Measurements from ENCODE around the gene SEMA3D.

The SEMA3D gene

GRCh38 chr7:85097844-85098243 is 89.0 kb downstream of the SEMA3D start:
- TF ChIP-seq CTCF (conservative IDR thresholded peaks at IDR 0.05): no peak
- H3K27ac ChIP-seq: no peak overlapping the region

GRCh38 chr7:85095806-85096205 is 91.0 kb downstream of the SEMA3D start:
- no peak overlapping the region for H3K27ac ChIP-seq
- TF ChIP-seq CTCF (conservative IDR thresholded peaks at IDR 0.05): no peak

GRCh38 chr7:85095366-85095765 is 91.5 kb downstream of the SEMA3D start:
- no peak overlapping the region for H3K27ac ChIP-seq
- TF ChIP-seq CTCF (conservative IDR thresholded peaks at IDR 0.05): no peak

GRCh38 chr7:85094046-85094725 is 92.7 kb downstream of the SEMA3D start:
- TF ChIP-seq CTCF (conservative IDR thresholded peaks at IDR 0.05): no peak
- no peak overlapping the region for H3K27ac ChIP-seq

GRCh38 chr7:85091565-85091928 is 95.3 kb downstream of the SEMA3D start:
- no peak for TF ChIP-seq CTCF (conservative IDR thresholded peaks at IDR 0.05)
- H3K27ac ChIP-seq: no peak overlapping the region

GRCh38 chr7:85090919-85091564 is 95.8 kb downstream of the SEMA3D start:
- no peak for TF ChIP-seq CTCF (conservative IDR thresholded peaks at IDR 0.05)
- H3K27ac ChIP-seq: no peak overlapping the region

- no peak overlapping the region for H3K27ac ChIP-seq
These were observed 96.7 kb downstream of the SEMA3D start for GRCh38 chr7:85090143-85090542.

More at GRCh38 chr7:85090143-85090542, 96.7 kb downstream of the SEMA3D start:
- TF ChIP-seq CTCF (conservative IDR thresholded peaks at IDR 0.05): no peak

Measured in VCaP (cell line).